ENCODE results near the gene CYSRT1.

Gene CYSRT1, protein sequence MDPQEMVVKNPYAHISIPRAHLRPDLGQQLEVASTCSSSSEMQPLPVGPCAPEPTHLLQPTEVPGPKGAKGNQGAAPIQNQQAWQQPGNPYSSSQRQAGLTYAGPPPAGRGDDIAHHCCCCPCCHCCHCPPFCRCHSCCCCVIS

DNA sequence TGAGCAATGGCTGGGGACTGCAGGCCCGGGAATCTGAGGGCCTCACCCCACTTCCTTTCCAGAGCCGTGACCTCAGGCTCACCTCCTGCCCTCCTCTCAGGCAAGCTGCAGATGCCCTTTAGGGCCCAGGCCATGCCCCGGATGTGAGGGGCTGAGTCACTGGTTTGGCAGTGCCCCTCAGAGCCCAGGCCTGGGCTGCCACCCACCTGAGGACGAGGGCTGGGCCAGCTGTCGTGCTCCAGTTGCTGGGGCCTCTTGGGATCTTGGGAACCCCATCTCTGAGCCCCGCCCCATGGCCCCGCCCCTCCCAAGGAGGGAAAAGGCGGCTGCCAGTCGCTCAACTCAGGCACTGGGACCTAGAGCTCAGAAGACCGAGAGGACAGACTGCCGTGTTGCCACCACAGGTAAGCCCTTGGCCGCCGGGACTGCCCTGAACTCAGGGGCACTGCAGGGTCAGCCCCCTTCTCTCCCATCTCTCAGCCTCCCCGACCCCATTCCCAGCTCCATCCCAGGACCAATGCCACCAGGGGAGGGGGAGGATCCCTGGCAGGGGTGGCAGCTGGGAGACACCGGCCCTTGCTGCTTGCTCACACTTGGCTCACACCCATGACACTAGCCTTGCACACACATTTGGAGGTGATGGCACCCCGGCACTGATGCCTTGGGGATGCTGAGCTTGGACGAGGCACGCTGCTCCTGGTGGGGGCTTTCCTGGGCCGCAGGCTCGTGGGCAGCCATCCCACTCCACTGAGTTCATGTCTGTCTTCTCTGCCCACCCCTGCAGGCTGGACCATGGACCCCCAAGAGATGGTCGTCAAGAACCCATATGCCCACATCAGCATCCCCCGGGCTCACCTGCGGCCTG, at the start of gene CYSRT1:
Gene CYSRT1, plus strand, starts transcription at position 345 of the 865 bp plus-strand sequence. Its CDS starts 448 bp downstream, at position 793.
- no peak for DNase-seq (ENCODE audit: low read depth)

DNA sequence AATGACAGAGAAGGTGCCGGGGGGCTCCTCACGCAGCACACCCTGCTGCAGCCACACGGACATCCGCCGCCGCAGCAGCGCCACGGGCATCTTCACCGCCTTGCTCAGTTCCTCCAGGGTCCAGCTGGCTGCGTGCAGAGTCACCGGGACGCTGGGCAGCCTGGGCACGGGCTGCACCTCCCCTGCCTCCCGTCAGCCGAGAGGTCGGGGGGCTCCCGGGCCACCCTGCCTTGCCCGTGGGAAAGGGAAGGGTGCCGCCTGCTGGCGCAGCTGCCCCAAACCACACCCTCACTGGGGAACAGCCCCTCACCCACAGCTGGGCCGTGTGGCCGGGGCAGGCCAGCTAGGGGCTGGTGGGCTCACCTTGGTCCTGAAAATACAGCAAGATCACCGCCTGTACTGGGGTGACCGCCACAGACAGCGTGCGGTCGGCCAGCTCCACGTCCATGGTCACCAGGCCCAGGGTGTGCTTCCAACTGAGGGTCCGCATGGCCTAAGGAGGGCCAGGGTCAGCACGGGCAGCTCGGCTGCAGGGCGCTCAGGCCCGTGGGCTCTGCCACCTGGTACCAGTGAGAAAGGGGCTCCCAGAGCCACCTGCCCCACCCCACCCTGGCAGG, 49.5 kb upstream of the CYSRT1 start:
- no peak for DNase-seq (ENCODE audit: low read depth)

- DNase-seq (ENCODE audit: low read depth), result no peak
Observed at GRCh38 chr9:137176302-137177182, 48.4 kb upstream of the CYSRT1 start.

DNA sequence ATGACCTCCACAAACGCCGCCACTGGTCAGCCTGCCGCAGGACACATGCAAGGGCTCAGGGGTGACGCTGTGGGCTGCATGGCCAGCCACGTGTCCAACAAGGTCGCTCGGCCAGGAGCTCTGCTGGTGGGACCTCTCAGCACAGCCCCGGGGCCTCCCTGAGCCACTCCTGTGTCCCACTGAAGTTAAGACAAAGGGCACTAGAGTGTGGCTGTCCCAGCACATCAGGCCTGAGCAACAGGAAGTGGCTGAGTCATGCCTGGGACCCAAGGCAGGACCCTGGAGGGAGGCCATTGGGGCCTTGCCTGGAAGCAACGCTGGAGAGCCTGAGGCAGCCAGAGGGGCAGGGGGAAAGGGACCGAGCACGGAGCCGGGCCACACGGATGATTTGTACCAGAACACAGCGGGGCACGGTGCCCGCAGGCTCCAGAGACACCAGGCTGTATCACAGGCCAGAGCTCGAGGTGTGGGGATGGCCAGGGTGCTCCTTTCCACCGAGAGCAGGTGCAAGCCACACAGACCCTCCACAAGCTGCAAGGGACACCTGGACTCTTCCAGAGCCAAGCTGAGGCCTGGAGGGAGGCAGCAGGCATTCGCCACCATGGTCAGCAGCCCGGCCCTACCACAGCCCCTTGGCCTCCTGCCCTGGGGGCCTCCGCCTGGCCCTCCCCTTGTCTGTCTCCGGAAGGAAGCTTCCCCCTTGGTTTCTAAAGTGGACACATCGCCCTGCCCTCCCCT, 46.6 kb upstream of the CYSRT1 start:
- no peak for DNase-seq (ENCODE audit: low read depth)

DNA sequence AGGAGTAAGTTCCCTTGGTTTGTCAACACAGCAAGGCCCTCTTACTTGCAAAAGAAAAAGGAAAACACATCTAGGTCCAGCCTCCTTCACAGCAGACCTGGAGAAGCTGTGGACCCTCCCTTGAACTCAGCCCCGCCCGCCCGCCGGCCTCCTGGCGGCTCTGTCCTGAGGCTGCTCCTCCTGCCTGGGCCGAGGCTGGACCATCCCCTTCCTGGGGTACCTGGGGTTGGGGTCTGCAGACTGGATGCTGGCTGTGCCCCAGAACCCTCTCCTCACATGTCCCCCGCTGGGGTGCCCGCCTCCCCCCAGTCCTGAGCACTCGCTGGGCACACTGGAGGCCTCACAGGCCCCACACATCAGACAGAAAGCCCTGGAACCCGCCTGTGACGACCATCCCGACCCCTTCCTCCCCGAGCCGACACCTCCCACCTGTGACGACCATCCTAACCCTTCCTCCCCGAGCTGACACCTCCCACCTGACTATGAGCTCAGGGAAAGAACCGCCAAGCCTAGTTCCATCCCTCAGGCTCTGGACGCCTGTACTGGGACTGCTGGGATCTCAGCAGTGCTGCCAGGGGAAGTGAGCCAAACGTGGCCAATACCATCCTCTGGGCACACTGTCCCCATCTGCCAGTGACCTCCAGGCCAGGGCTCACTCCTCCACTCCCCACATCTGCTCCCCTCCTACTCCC, 45.9 kb upstream of the CYSRT1 start:
- no peak for DNase-seq (ENCODE audit: low read depth)

GRCh38 chr9:137179761-137180160, 45.2 kb upstream of the CYSRT1 start:
- DNase-seq (ENCODE audit: low read depth), result no peak

DNA sequence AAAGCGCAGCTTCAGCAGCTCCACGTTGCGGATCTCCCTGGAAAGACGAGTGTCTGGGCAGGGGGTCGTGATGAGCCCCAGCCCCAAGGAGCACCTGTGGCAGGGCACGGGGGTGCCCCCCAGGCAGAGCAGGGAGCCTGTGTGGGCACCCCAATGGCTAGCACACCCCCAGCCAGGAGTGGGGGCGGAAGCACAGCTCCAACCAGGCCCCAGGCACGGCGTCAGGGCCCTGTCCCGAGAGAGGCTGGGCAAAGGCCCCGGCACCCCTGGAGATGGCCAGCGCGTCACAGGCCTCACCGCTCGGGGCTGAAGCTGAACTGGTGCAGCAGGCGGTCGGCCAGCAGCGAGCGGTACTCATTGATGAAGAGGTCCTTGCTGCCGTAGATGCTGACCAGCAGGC, 44.5 kb upstream of the CYSRT1 start:
- no peak for DNase-seq (ENCODE audit: low read depth)

DNA sequence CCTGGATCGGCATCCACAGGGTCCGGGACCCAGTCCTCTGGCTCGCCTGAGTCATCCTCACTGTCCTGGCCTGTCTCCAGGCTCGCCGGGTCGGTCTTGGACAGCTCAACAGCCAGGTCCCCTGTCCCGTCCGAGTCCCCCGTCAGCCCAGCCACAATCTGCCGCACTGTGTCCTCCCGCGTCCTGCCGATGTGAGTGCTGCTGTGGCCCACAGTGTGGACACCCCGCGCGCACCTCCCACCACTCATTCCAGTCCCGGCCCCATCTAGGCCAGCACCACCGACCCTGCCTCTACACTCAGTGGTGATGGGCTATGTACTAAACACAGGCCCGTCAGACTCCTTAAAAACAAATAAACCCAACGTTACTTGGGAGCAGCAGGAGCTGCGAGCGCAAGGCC, 43.3 kb upstream of the CYSRT1 start:
- no peak for DNase-seq (ENCODE audit: low read depth)

DNA sequence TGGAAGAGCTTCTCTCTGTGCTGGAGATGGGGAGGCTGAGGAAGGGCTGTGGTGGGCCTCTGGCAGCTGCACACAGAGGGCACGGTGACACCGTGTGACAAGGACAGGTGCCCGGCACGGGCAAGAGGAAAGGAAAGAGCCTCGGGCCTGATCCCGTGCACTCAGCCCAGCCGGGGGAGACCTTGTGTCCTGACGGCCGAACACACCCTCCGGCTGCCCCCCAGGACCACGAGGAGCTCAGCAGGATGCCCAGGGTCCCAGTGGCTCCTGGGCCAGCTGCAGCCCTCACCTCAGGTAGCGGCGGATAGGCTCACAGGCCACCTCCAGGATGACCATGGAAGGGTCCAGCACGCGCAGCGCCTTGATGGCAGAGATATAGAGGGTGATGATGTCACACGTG, 42.1 kb upstream of the CYSRT1 start:
- no peak for DNase-seq (ENCODE audit: low read depth)

DNA sequence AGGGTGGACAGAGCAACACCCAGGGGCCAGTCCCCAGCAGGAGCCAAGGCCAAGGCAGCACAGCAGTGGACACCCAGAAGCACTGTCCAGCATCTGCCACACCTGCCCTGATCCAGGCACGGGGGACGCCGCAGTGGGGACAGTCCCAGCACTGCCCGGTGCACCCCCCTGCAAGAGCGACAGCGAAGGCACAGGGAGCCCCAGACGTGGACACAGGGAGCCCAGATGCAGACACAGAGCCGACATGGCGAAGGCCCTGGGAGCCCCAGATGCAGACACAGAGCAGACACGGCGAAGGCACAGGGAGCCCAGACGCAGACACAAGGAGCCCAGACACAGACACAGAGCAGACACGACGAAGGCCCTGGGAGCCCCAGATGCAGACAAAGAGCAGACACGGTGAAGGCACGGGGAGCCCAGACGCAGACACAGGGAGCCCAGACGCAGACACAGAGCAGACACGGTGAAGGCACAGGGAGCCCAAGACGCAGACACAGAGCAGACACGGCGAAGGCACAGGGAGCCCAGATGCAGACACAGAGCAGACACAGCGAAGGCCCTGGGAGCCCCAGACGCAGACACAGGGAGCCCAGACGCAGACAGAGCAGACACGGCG, 40.9 kb upstream of the CYSRT1 start:
- DNase-seq (ENCODE audit: low read depth), result no peak

GRCh38 chr9:137184881-137185660, 39.9 kb upstream of the CYSRT1 start:
- DNase-seq (ENCODE audit: low read depth), result no peak

GRCh38 chr9:137185921-137186320, 39.1 kb upstream of the CYSRT1 start:
- no peak for DNase-seq (ENCODE audit: low read depth)

DNA sequence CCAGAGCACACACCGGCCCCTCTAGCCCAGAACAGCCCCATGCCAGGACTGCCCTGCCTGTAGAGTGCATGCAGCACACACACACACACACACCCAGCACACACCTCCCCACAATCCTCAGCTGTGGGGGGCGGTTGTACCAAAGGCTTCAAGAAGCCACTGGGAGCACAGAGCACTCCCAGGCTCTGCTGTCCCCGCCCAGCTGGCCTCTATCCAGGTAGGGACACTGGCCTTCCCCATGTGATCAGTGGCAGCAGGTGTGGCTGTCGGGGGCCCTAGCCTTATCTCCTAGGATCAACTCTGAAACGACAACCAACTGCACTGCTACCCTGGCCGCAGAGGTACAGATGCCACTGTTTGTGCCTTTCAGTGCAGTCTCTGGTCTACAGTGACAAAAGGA, 38.6 kb upstream of the CYSRT1 start:
- DNase-seq (ENCODE audit: low read depth), result no peak

DNA sequence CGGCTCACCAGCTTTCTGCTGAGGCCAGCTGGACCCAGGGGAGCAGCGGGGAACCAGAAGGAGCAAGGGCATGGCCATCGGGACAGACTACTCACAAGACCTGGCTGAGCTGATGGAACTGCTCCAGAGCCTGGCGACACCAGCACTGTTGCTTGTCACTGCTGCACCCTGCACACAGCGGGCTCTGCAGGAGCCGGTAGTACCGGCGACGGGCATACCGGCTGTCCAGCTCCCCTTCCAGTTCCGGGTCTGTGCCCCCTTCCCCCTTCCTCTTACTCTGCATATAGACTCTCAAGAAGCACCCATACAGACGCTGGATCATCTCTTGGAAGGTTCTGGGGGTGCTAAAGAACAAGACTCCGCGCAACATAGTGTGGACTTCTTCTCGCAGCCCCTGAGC, 37.6 kb upstream of the CYSRT1 start:
- DNase-seq (ENCODE audit: low read depth), result no peak

DNA sequence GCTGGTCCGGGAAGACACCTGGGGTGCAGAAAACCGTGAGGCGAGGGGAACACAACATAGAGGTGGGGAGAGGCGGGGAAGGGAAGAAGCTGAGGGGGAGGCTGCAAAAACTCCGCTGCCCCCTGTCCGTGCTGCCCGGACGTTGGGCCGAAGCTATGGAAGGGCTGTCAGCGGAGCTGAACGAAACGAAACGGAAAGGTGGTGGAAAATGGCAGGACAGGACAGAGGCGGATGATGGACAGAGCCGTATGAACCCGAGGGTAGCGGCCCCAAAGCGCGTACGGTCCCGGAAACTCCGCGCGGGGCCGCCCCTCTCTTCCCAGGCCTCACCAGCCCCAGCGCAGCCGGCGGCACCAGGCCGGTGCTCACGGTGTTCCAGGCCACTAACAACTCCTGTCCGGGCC, 36.9 kb upstream of the CYSRT1 start:
- no peak for DNase-seq (ENCODE audit: low read depth)

DNA sequence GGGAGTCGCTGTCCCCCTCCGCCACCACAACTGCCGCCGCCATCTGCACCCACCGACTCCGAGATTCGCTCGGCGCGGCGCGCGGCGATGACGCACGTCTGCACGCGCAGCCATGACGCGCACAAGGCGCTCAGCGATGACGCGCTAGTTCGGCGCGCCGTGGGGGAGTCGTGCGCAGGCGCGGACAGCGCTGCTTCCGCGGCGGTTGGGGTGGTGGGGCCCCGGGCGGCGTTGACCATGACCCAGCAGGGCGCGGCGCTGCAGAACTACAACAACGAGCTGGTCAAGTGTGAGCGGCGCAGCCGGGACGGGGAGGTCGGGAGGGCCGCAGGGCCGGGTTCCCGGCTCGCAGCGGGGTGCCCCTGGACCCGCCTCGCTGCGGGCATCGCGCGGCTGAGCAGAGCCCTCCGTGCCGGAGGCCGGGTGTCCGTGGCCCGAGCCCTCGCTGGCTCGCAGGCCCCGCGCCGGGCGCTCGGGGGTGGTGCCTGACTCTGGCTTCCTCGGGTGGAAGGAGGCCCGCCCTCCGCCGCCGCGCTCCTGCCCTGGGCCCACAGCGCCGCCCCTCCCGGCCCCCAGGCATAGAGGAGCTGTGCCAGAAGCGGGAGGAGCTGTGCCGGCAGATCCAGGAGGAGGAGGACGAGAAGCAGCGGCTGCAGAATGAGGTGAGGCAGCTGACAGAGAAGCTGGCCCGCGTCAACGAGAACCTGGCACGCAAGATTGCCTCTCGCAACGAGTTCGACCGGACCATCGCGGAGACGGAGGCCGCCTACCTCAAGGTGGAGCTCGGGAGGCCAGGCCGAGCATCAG, 36.3 kb upstream of the CYSRT1 start, which contains the start of the genes ANAPC2 and SSNA1:
Gene ANAPC2, minus strand, starts transcription at position 71 of the 807 bp plus-strand sequence. Its CDS starts 28 bp downstream, at position 43.
Gene SSNA1, plus strand, starts transcription at position 187 of the 807 bp plus-strand sequence. Its CDS starts 51 bp downstream, at position 238.
- peak; percentile 92 for DNase-seq (ENCODE audit: low read depth)

- no peak for DNase-seq (ENCODE audit: low read depth)
Observed at GRCh38 chr9:137189297-137190295, 35.4 kb upstream of the CYSRT1 start.
